ENCODE results near the gene SLC2A11. TPM values are rescaled to one million over a fixed set of nuclear protein-coding genes. Genes with fewer than 3 reads are reported as not detected.
"Not testable (repeated sequence)": the region's sequence is repeated elsewhere in the genome, so short reads cannot be mapped to it uniquely, and the experiment has no call there.

Gene SLC2A11
- total and polyA plus RNA-seq, 4 donors: 3.4 to 9.0 (median 4.3) TPM

- not testable (repeated sequence) for DNase-seq (ENCODE audit: low spot score); H3K9me3 ChIP-seq (ENCODE audit: control insufficient read depth in 4 of 4, low read length in 3 of 4); H3K9ac ChIP-seq (ENCODE audit: low read depth in 1 of 2, low read length in 2 of 2); H3K4me3 ChIP-seq (ENCODE audit: low read depth in 1 of 3, low read length in 3 of 3); H3K27me3 ChIP-seq (ENCODE audit: control insufficient read depth in 4 of 4, insufficient read depth in 4 of 4, low read length in 3 of 4); H3K4me1 ChIP-seq (ENCODE audit: control insufficient read depth in 4 of 4, insufficient read depth in 4 of 4, low read length in 3 of 4)
- H3K27ac ChIP-seq (ENCODE audit: low read depth in 1 of 2, low read length in 2 of 2): peak overlapping the region; percentile 49 to 61
- H3K36me3 ChIP-seq (ENCODE audit: control insufficient read depth in 4 of 4, insufficient read depth in 3 of 4, low read depth in 1 of 4, low read length in 3 of 4): peaks cover 3 to 14% (median 5%) of the 10 kb centered on the region in 4 donors
- 44% methylated on average over 1 of the region's 1 CpG for WGBS
- TF ChIP-seq RAD21 (IDR thresholded peaks at IDR 0.05): peak in 1 of 2 donors; percentile 5
- TF ChIP-seq HNF4A (conservative IDR thresholded peaks at IDR 0.05): peak; percentile 75 to 79
- TF ChIP-seq RXRA (IDR thresholded peaks at IDR 0.05): peak; percentile 85 to 90
- peak; percentile 47 for TF ChIP-seq SP1 (IDR thresholded peaks at IDR 0.05)
- TF ChIP-seq REST (IDR thresholded peaks at IDR 0.05): peak; percentile 12
Measured at GRCh38 chr22:23920267-23920611, 62.6 kb downstream of the SLC2A11 start.

DNA sequence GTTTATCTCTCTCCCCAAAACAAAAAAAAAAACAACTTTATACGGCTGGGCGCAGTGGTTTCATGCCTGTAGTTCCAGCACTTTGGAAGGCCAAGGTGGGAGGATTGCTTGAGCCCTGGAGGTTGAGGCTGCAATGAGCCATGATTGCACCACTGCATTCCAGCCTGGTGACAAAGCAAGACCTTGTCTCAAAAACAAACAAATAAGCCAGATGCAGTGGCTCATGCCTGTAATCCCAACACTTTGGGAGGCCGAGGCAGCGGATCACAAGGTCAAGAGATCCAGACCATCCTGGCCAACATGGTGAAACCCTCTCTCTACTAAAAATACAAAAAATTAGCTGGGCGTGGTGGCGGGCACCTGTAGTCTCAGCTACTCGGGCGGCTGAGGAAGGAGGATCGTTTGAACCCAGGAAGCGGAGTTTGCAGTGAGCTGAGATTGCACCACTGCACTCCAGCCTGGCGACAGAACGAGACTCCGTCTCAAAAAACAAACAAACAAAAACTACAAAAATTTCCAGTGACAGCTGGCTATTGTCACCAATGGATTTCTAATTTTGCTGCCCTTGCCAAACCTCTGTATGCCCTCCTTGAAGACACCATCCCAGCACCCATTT, 64.0 kb downstream of the SLC2A11 start:
- not testable (repeated sequence) for H3K27ac ChIP-seq (ENCODE audit: low read depth in 1 of 2, low read length in 2 of 2); H3K4me3 ChIP-seq (ENCODE audit: low read depth in 1 of 3, low read length in 3 of 3); H3K9ac ChIP-seq (ENCODE audit: low read depth in 1 of 2, low read length in 2 of 2); DNase-seq (ENCODE audit: low spot score); H3K27me3 ChIP-seq (ENCODE audit: control insufficient read depth in 4 of 4, insufficient read depth in 4 of 4, low read length in 3 of 4); H3K4me1 ChIP-seq (ENCODE audit: control insufficient read depth in 4 of 4, insufficient read depth in 4 of 4, low read length in 3 of 4); H3K9me3 ChIP-seq (ENCODE audit: control insufficient read depth in 4 of 4, low read length in 3 of 4)
- WGBS: 81% methylated on average over 13 of the region's 13 CpGs
- H3K36me3 ChIP-seq (ENCODE audit: control insufficient read depth in 4 of 4, insufficient read depth in 3 of 4, low read depth in 1 of 4, low read length in 3 of 4): peaks cover 3 to 19% (median 11%) of the 10 kb centered on the region in 4 donors

- Histone ChIP-seq H3K4me3 (ENCODE audit: low read depth in 1 of 3, low read length in 3 of 3) (no peak overlapping the region), H3K9me3 (ENCODE audit: control insufficient read depth in 4 of 4, low read length in 3 of 4) (peaks cover 0 to 9% (median 2%) of the 10 kb centered on the region in 4 donors), H3K27me3 (ENCODE audit: control insufficient read depth in 4 of 4, insufficient read depth in 4 of 4, low read length in 3 of 4) (no peaks in the 10 kb centered on the region), H3K9ac (ENCODE audit: low read depth in 1 of 2, low read length in 2 of 2) (no peak overlapping the region), H3K36me3 (ENCODE audit: control insufficient read depth in 4 of 4, insufficient read depth in 3 of 4, low read depth in 1 of 4, low read length in 3 of 4) (peaks cover 3 to 19% (median 11%) of the 10 kb centered on the region in 4 donors), H3K4me1 (ENCODE audit: control insufficient read depth in 4 of 4, insufficient read depth in 4 of 4, low read length in 3 of 4) (peaks cover 0 to 7% (median 7%) of the 10 kb centered on the region in 4 donors), H3K27ac (ENCODE audit: low read depth in 1 of 2, low read length in 2 of 2) (no peak overlapping the region)
- WGBS: 74% methylated on average over 2 of the region's 2 CpGs
- TF ChIP-seq JUND (IDR thresholded peaks at IDR 0.05): no peak
- no peak for TF ChIP-seq FOXA2 (IDR thresholded peaks at IDR 0.05)
- TF ChIP-seq FOXA1 (IDR thresholded peaks at IDR 0.05): no peak
- no peak for TF ChIP-seq HNF4A (conservative IDR thresholded peaks at IDR 0.05)
- no peak for TF ChIP-seq SP1 (IDR thresholded peaks at IDR 0.05)
- TF ChIP-seq YY1 (IDR thresholded peaks at IDR 0.05): no peak
- TF ChIP-seq, protein P1, sequence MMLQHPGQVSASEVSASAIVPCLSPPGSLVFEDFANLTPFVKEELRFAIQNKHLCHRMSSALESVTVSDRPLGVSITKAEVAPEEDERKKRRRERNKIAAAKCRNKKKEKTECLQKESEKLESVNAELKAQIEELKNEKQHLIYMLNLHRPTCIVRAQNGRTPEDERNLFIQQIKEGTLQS (IDR thresholded peaks at IDR 0.05): no peak
- no peak for TF ChIP-seq ZBTB33 (IDR thresholded peaks at IDR 0.05)
- TF ChIP-seq EGR1 (IDR thresholded peaks at IDR 0.05; ENCODE audit: low read depth in 2 of 2): no peak
- DNase-seq (ENCODE audit: low spot score): no peak
Measured at GRCh38 chr22:23922921-23923320, 65.2 kb downstream of the SLC2A11 start.

Data from liver (tissue), 9 donors.